RPMI7951 (cell line): Measurements from ENCODE around the gene MYH6. TPM values are rescaled to one million over a fixed set of nuclear protein-coding genes. Genes with fewer than 3 reads are reported as not detected.

Experiments
- total RNA-seq: library from RNA; depleted of rRNA; stranded (reverse); fragments of >200 nt; shearing (Covaris generic); gene quantifications from 2 replicates; pipeline ENCODE4 v1.2.3, GENCODE V29; 2014; rRNA removed

MYH6 gene
- total RNA-seq, 1 experiment from 2014 or later: not detected

Other genes starting within 250 kb of the MYH6 start
- gene SLC7A8, start 224.6 kb downstream of the MYH6 start, total RNA-seq: 1.6 and 2.8 TPM in 2 replicates
- not detected in 2 replicates for gene RNF212B, start 170.3 kb downstream of the MYH6 start, total RNA-seq
- gene HOMEZ, start 122.1 kb downstream of the MYH6 start, total RNA-seq: 6.4 and 9.9 TPM in 2 replicates
- gene PPP1R3E, start 105.4 kb downstream of the MYH6 start, total RNA-seq: 3.0 and 4.3 TPM in 2 replicates
- gene BCL2L2, start 101.4 kb downstream of the MYH6 start, total RNA-seq: 7.1 and 9.5 TPM in 2 replicates
- 45.6 and 49.7 TPM in 2 replicates for gene PABPN1, start 86.8 kb downstream of the MYH6 start, total RNA-seq
- gene SLC22A17, start 55.4 kb downstream of the MYH6 start, total RNA-seq: 7.4 and 10.4 TPM in 2 replicates
- gene EFS, start 43.1 kb downstream of the MYH6 start, total RNA-seq: 2.8 TPM in 2 replicates
- gene IL25, start 35.5 kb downstream of the MYH6 start, total RNA-seq: not detected in 2 replicates
- 0.49 and 0.60 TPM in 2 replicates for gene CMTM5, start 31.2 kb downstream of the MYH6 start, total RNA-seq
- gene MYH7, start 27.4 kb upstream of the MYH6 start, total RNA-seq: not detected in 2 replicates
- gene NGDN, start 61.4 kb upstream of the MYH6 start, total RNA-seq: 51.5 and 55.2 TPM in 2 replicates
- not detected in 2 replicates for gene ZFHX2, start 143.5 kb upstream of the MYH6 start, total RNA-seq
- gene THTPA, start 148.0 kb upstream of the MYH6 start, total RNA-seq: 8.4 and 12.4 TPM in 2 replicates
- gene AP1G2, start 159.5 kb upstream of the MYH6 start, total RNA-seq: 7.5 and 7.8 TPM in 2 replicates
- under 0.01 TPM in 1 of 2 replicates, not detected in the other for gene JPH4, start 170.5 kb upstream of the MYH6 start, total RNA-seq
- 7.1 and 8.7 TPM in 2 replicates for gene DHRS2, start 228.1 kb upstream of the MYH6 start, total RNA-seq